NCI-H2227 treated with DMSO at 0.1 percent for 48 hours (cell line): ENCODE measurements around the gene DND1.
"Not testable (repeated sequence)": the region's sequence is repeated elsewhere in the genome, so short reads cannot be mapped to it uniquely, and the experiment has no call there.

Source experiments
- DNase-seq: peaks from one replicate; lab custom pipeline; 2025; lab: John Stamatoyannopoulos, UW

DND1 gene

GRCh38 chr5:140631036-140631417 is 42.3 kb downstream of the DND1 start:
- DNase-seq = no peak

- DNase-seq = no peak
These were observed 42.9 kb downstream of the DND1 start for GRCh38 chr5:140630292-140631035.

- DNase-seq = no peak
These were observed 44.7 kb downstream of the DND1 start for GRCh38 chr5:140628711-140629110.

- no peak for DNase-seq
These were observed 45.4 kb downstream of the DND1 start for GRCh38 chr5:140627972-140628371.

GRCh38 chr5:140624886-140625285 is 48.5 kb downstream of the DND1 start:
- DNase-seq = not testable (repeated sequence)

- DNase-seq = not testable (repeated sequence)
These were observed 50.3 kb downstream of the DND1 start for GRCh38 chr5:140623061-140623460.

- DNase-seq = no peak
These were observed 51.1 kb downstream of the DND1 start for GRCh38 chr5:140622301-140622700.
